ENCODE results near the gene GRIPAP1. TPM values are rescaled to one million over a fixed set of nuclear protein-coding genes. Genes with fewer than 3 reads are reported as not detected.

GRIPAP1 gene
- total RNA-seq, 1 donor from 2014 or later = 43.4 TPM

DNA sequence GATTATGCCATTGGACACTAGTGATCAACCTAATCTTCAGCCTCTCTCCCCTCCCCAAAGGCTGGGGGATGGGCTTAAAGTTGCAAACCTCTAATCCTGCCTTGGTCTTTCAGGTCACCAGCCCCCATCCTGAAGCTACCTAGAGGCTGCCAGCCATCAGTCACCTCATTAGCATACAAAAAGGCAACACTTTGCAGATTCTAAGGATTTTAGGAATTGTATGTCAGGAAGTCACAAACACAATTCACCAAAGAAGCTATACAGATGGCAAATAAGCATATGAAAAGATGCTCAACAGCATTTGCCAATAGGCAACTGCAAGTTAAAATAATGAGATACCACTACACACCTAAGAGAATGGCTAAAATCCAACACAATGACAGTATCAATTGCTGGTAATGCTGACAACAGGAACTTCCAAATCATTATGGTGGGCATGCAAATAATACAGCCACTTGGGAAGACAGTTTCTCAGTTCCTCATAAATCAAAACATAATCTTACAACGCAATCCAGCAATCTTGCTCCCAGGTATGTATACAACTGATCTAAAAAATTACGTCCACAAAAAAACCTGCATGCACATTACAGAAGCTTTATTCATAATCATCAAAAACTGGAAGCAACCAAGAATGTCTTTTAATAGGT is 74.2 kb downstream of the GRIPAP1 start:
- no peak overlapping the region for H3K27ac ChIP-seq (ENCODE audit: low read depth, low read length)
- H3K36me3 ChIP-seq (ENCODE audit: insufficient read depth, low read length) = peaks cover 6% of the 10 kb centered on the region
- no peak overlapping the region for H3K4me3 Mint-ChIP-seq (ENCODE audit: unreplicated experiment)
- TF ChIP-seq CTCF (IDR thresholded peaks at IDR 0.05; ENCODE audit: insufficient read depth, low read depth, low read length) (no peak), EZH2 (IDR thresholded peaks at IDR 0.05; ENCODE audit: insufficient read depth, low read length) (no peak)
- H3K4me3 ChIP-seq (ENCODE audit: insufficient read depth, low read depth, low read length) = no peak overlapping the region
- H3K4me2 ChIP-seq (ENCODE audit: low read length) = no peak overlapping the region
- H4K20me1 ChIP-seq (ENCODE audit: insufficient read depth, low read length) = peaks cover 8% of the 10 kb centered on the region
- DNase-seq (ENCODE audit: low read depth) (no peak), FAIRE-seq (peak; percentile 82)
- H3K79me2 ChIP-seq (ENCODE audit: insufficient read depth, low read length) = peaks cover 4% of the 10 kb centered on the region
- H3K4me1 Mint-ChIP-seq (ENCODE audit: low read depth, unreplicated experiment) = peaks cover 5% of the 10 kb centered on the region
- no peaks in the 10 kb centered on the region for H3K27me3 ChIP-seq (ENCODE audit: insufficient read depth, low read length)
- no peaks in the 10 kb centered on the region for H3K9me3 ChIP-seq (ENCODE audit: insufficient read depth, low read depth, low read length)
- no peak overlapping the region for H3K9ac ChIP-seq (ENCODE audit: low read length)
- no peak overlapping the region for H3K27ac Mint-ChIP-seq (ENCODE audit: unreplicated experiment)
- no peaks in the 10 kb centered on the region for H3K4me1 ChIP-seq (ENCODE audit: insufficient read depth, low read length)
- no peaks in the 10 kb centered on the region for H3K9me3 Mint-ChIP-seq (ENCODE audit: unreplicated experiment)
- H3K27me3 Mint-ChIP-seq (ENCODE audit: low read depth, unreplicated experiment) = no peaks in the 10 kb centered on the region
- H2AFZ ChIP-seq (ENCODE audit: low read depth, low read length) = no peak overlapping the region
- H3K36me3 Mint-ChIP-seq (ENCODE audit: low read depth, unreplicated experiment) = peaks cover 8% of the 10 kb centered on the region

DNA sequence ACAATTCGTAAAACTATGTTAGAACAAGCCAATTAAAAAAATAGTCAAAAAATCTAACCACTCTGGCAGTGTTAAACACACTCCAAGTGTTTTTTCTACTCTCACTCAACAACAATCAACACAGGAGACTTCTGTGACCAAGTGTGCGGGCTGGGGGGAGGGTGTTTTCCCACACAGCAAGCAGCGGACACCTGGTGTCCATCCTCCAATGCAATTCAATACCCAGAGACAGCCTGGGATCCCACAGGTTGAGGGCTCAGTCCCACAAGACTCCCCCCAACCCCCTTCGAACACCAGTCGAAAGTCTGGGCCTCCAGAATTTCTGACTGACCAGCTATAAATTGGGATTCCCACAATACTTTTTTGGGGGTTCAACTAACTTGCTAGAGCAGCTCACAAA is 74.9 kb downstream of the GRIPAP1 start:
- Histone ChIP-seq H3K4me2 (ENCODE audit: low read length) (no peak overlapping the region), H3K9ac (ENCODE audit: low read length) (no peak overlapping the region), H3K4me3 (ENCODE audit: insufficient read depth, low read depth, low read length) (no peak overlapping the region), H3K9me3 (ENCODE audit: insufficient read depth, low read depth, low read length) (no peaks in the 10 kb centered on the region), H3K27ac (ENCODE audit: low read depth, low read length) (no peak overlapping the region), H3K36me3 (ENCODE audit: insufficient read depth, low read length) (peaks cover 6% of the 10 kb centered on the region), H3K4me1 (ENCODE audit: insufficient read depth, low read length) (no peaks in the 10 kb centered on the region), H3K79me2 (ENCODE audit: insufficient read depth, low read length) (peaks cover 4% of the 10 kb centered on the region), H4K20me1 (ENCODE audit: insufficient read depth, low read length) (peaks cover 8% of the 10 kb centered on the region), H3K27me3 (ENCODE audit: insufficient read depth, low read length) (no peaks in the 10 kb centered on the region), H2AFZ (ENCODE audit: low read depth, low read length) (no peak overlapping the region)
- Mint-ChIP-seq H3K9me3 (ENCODE audit: unreplicated experiment) (no peaks in the 10 kb centered on the region), H3K4me1 (ENCODE audit: low read depth, unreplicated experiment) (peaks cover 5% of the 10 kb centered on the region), H3K27me3 (ENCODE audit: low read depth, unreplicated experiment) (no peaks in the 10 kb centered on the region), H3K36me3 (ENCODE audit: low read depth, unreplicated experiment) (peaks cover 8% of the 10 kb centered on the region), H3K4me3 (ENCODE audit: unreplicated experiment) (peak overlapping the region; percentile 14), H3K27ac (ENCODE audit: unreplicated experiment) (no peak overlapping the region)
- TF ChIP-seq EZH2 (IDR thresholded peaks at IDR 0.05; ENCODE audit: insufficient read depth, low read length) (no peak), CTCF (IDR thresholded peaks at IDR 0.05; ENCODE audit: insufficient read depth, low read depth, low read length) (no peak)
- DNase-seq (ENCODE audit: low read depth) (no peak), FAIRE-seq (no peak)

- H3K79me2 ChIP-seq (ENCODE audit: insufficient read depth, low read length) = peaks cover 4% of the 10 kb centered on the region
- H3K27ac Mint-ChIP-seq (ENCODE audit: unreplicated experiment) = no peak overlapping the region
- H3K27me3 ChIP-seq (ENCODE audit: insufficient read depth, low read length) = no peaks in the 10 kb centered on the region
- H3K9me3 Mint-ChIP-seq (ENCODE audit: unreplicated experiment) = no peaks in the 10 kb centered on the region
- no peak overlapping the region for H3K9ac ChIP-seq (ENCODE audit: low read length)
- H2AFZ ChIP-seq (ENCODE audit: low read depth, low read length) = no peak overlapping the region
- peaks cover 20% of the 10 kb centered on the region for H4K20me1 ChIP-seq (ENCODE audit: insufficient read depth, low read length)
- H3K36me3 ChIP-seq (ENCODE audit: insufficient read depth, low read length) = peaks cover 6% of the 10 kb centered on the region
- no peak for DNase-seq (ENCODE audit: low read depth)
- no peak for TF ChIP-seq EZH2 (IDR thresholded peaks at IDR 0.05; ENCODE audit: insufficient read depth, low read length)
- no peak for TF ChIP-seq CTCF (IDR thresholded peaks at IDR 0.05; ENCODE audit: insufficient read depth, low read depth, low read length)
- no peak overlapping the region for H3K4me3 Mint-ChIP-seq (ENCODE audit: unreplicated experiment)
- peaks cover 10% of the 10 kb centered on the region for H3K4me1 ChIP-seq (ENCODE audit: insufficient read depth, low read length)
- H3K4me1 Mint-ChIP-seq (ENCODE audit: low read depth, unreplicated experiment) = peaks cover 11% of the 10 kb centered on the region
- H3K27me3 Mint-ChIP-seq (ENCODE audit: low read depth, unreplicated experiment) = no peaks in the 10 kb centered on the region
- H3K36me3 Mint-ChIP-seq (ENCODE audit: low read depth, unreplicated experiment) = peaks cover 8% of the 10 kb centered on the region
- H3K9me3 ChIP-seq (ENCODE audit: insufficient read depth, low read depth, low read length) = no peaks in the 10 kb centered on the region
- H3K4me2 ChIP-seq (ENCODE audit: low read length) = no peak overlapping the region
- no peak for FAIRE-seq
- no peak overlapping the region for H3K27ac ChIP-seq (ENCODE audit: low read depth, low read length)
- H3K4me3 ChIP-seq (ENCODE audit: insufficient read depth, low read depth, low read length) = no peak overlapping the region
These were observed 77.8 kb downstream of the GRIPAP1 start for GRCh38 chrX:48924270-48924669.

Measured in astrocyte (in vitro differentiated cells and primary cell).